GM18526 (cell line): Measurements from ENCODE around the gene HCRTR1.
A peak's percentile ranks its signal among the peaks of the same experiment; 100 is the strongest.

Source experiments
- POLR2A ChIP-seq: IDR thresholded peaks from 3 replicates; pipeline ENCODE4 v1.6.1; 2011; ENCODE audit not compliant: insufficient read length; ENCODE audit errors: extremely low read depth

The HCRTR1 gene

GRCh38 chr1:31644560-31645273 is 27.2 kb downstream of the HCRTR1 start, which contains the start of gene PEF1:
Gene PEF1 (minus strand): TSS chr1:31644876. CDS start chr1:31644864, 12 bp downstream.
- TF ChIP-seq POLR2A: peak; percentile 58

- no peak for TF ChIP-seq POLR2A
Observed at GRCh38 chr1:31645274-31645568, 27.7 kb downstream of the HCRTR1 start.

GRCh38 chr1:31646259-31646960 is 28.9 kb downstream of the HCRTR1 start:
- no peak for TF ChIP-seq POLR2A

GRCh38 chr1:31647106-31647505 is 29.6 kb downstream of the HCRTR1 start:
- no peak for TF ChIP-seq POLR2A

GRCh38 chr1:31648190-31648589 is 30.7 kb downstream of the HCRTR1 start:
- TF ChIP-seq POLR2A: no peak

GRCh38 chr1:31648641-31649357 is 31.3 kb downstream of the HCRTR1 start:
- no peak for TF ChIP-seq POLR2A

- no peak for TF ChIP-seq POLR2A
Observed at GRCh38 chr1:31650161-31651088, 32.9 kb downstream of the HCRTR1 start.

- TF ChIP-seq POLR2A: no peak
Observed at GRCh38 chr1:31651089-31651420, 33.6 kb downstream of the HCRTR1 start.

- TF ChIP-seq POLR2A: no peak
Observed at GRCh38 chr1:31651766-31652165, 34.3 kb downstream of the HCRTR1 start.

GRCh38 chr1:31652891-31653499 is 35.5 kb downstream of the HCRTR1 start:
- TF ChIP-seq POLR2A: no peak

GRCh38 chr1:31653717-31654473 is 36.4 kb downstream of the HCRTR1 start:
- no peak for TF ChIP-seq POLR2A

GRCh38 chr1:31654474-31654776 is 36.9 kb downstream of the HCRTR1 start:
- TF ChIP-seq POLR2A: no peak

- TF ChIP-seq POLR2A: no peak
Observed at GRCh38 chr1:31655104-31655503, 37.6 kb downstream of the HCRTR1 start.

GRCh38 chr1:31655756-31656155 is 38.3 kb downstream of the HCRTR1 start:
- TF ChIP-seq POLR2A: no peak
